HepG2 (cell line): Measurements from ENCODE around the gene TEAD1. TPM values are rescaled to one million over a fixed set of nuclear protein-coding genes. Genes with fewer than 3 reads are reported as not detected.

ENCODE experiments used
- ATAC-seq: fragments of 200-7000 bp; cut with Tn5 transposase; 3 replicates; pipeline ENCODE4 v1.9.1; 2020; ENCODE audit warnings: mild to moderate bottlenecking, moderate library complexity
- BruUV-seq: library from RNA; stranded (reverse); fragments of 400-500 nt; replicated peaks from 2 replicates; lab custom pipeline; 2021; lab: Mats Ljungman, UMichigan
- CTCF ChIA-PET: fragments of 300-600 bp; formaldehyde crosslinking; extraction: SDS; loops from one replicate; lab custom pipeline; 2021; ENCODE audit warnings: low total read pairs, inconsistent platforms, low intra/inter-chr PET ratio; lab: Yijun Ruan, JAX
- POLR2A ChIA-PET: fragments of 350-600 bp; sonication (Branson Sonifier 250); formaldehyde crosslinking; loops from one replicate; lab custom pipeline; 2020; ENCODE audit warnings: antibody characterized with exemption, inconsistent platforms; lab: Yijun Ruan, JAX
- DNase-seq: peaks from one replicate; pipeline ENCODE4 v3.0.0-alpha.2; 2015; ENCODE audit warnings: low spot score
- FAIRE-seq: peaks from 3 replicates; lab custom pipeline; 2011; peaks lifted over from hg19 to GRCh38; lab: Jason Lieb, UNC
- H2AFZ ChIP-seq: one replicate; pipeline ENCODE4 v1.6.1; 2011; ENCODE audit warnings: low read length, inconsistent platforms
- H3K27ac ChIP-seq: fragments of 300-600 bp; 3 replicates; pipeline ENCODE4 v1.8.0; 2011; ENCODE audit warnings: mixed run types, mild to moderate bottlenecking, mixed read lengths, low read length, inconsistent platforms; ENCODE audit not compliant: insufficient read depth; ENCODE audit errors: extremely low read length
- H3K27me3 ChIP-seq, 2 experiments: fragments of 200-600 bp in 1 of 2; 2 replicates in 1 of 2; 3 replicates in 1 of 2; pipeline versions ENCODE4 v1.6.0 to v1.8.0; 2011; ENCODE audit warnings: low read length in 2 of 2, mild to moderate bottlenecking in 2 of 2, moderate library complexity in 2 of 2, inconsistent platforms in 1 of 2; ENCODE audit not compliant: insufficient read depth in 2 of 2, control insufficient read depth in 1 of 2
- H3K36me3 ChIP-seq, 2 experiments: fragments of 200-600 bp in 1 of 2; replicated peaks in 1 of 2; 2 replicates in 1 of 2; 3 replicates in 1 of 2; pipeline versions ENCODE4 v1.5.1 to v1.8.0; 2011; ENCODE audit warnings: low read length in 2 of 2, inconsistent platforms in 1 of 2; ENCODE audit not compliant: insufficient read depth in 2 of 2, control insufficient read depth in 1 of 2
- H3K4me1 ChIP-seq: 2 replicates; pipeline ENCODE4 v1.5.1; 2012; ENCODE audit warnings: low read length, inconsistent platforms; ENCODE audit not compliant: insufficient read depth
- H3K4me2 ChIP-seq: 2 replicates; pipeline ENCODE4 v1.6.0; 2011; ENCODE audit warnings: low read depth, low read length, inconsistent platforms
- H3K4me3 ChIP-seq, 3 experiments: fragments of 200-600 bp in 1 of 3; sonication (generic), shearing (Covaris generic) in 1 of 3; replicated peaks in 1 of 3; 2 replicates each; pipeline ENCODE4 v1.5.1; 2011 to 2016; ENCODE audit warnings: low read length in 3 of 3, inconsistent platforms in 2 of 3, low read depth in 2 of 3, mild to moderate bottlenecking in 2 of 3, control low read depth in 1 of 3, mixed read lengths in 1 of 3; ENCODE audit not compliant: insufficient read depth in 1 of 3
- H3K79me2 ChIP-seq: one replicate; pipeline ENCODE4 v1.6.1; 2011; ENCODE audit warnings: low read length, inconsistent platforms; ENCODE audit not compliant: insufficient read depth
- H3K9ac ChIP-seq: 2 replicates; pipeline ENCODE4 v1.6.0; 2011; ENCODE audit warnings: mild to moderate bottlenecking, low read depth, low read length, inconsistent platforms; ENCODE audit not compliant: insufficient read depth
- H3K9me3 ChIP-seq: 2 replicates; pipeline ENCODE4 v1.5.1; 2012; ENCODE audit warnings: mild to moderate bottlenecking, low read length
- H4K20me1 ChIP-seq: 2 replicates; pipeline ENCODE4 v1.6.0; 2011; ENCODE audit warnings: inconsistent platforms, mild to moderate bottlenecking, low read length, moderate library complexity; ENCODE audit not compliant: insufficient read depth
- NFE2L1 ChIP-seq: sonication (generic); formaldehyde crosslinking; IDR thresholded peaks from 2 replicates; pipeline ENCODE4 v1.4.0; 2020; ENCODE audit warnings: missing genetic modification reagents, mild to moderate bottlenecking, borderline replicate concordance
- ZBTB42 ChIP-seq: sonication (generic); formaldehyde crosslinking; IDR thresholded peaks from 2 replicates; pipeline ENCODE4 v1.5.0; 2020; ENCODE audit warnings: mild to moderate bottlenecking, missing genetic modification reagents
- ZNF20 ChIP-seq: sonication (generic); formaldehyde crosslinking; IDR thresholded peaks from 2 replicates; pipeline ENCODE4 v1.4.0; 2020; ENCODE audit warnings: mild to moderate bottlenecking, moderate library complexity, missing genetic modification reagents
- ZNF205 ChIP-seq: IDR thresholded peaks from 2 replicates; pipeline ENCODE4 v1.6.1; 2018; ENCODE audit warnings: missing biosample characterization, missing genetic modification reagents
- ZNF430 ChIP-seq: sonication (generic); formaldehyde crosslinking; IDR thresholded peaks from 2 replicates; pipeline ENCODE4 v1.9.0; 2021; ENCODE audit warnings: mild to moderate bottlenecking, missing genetic modification reagents
- ZNF431 ChIP-seq: sonication (generic); formaldehyde crosslinking; IDR thresholded peaks from 2 replicates; pipeline ENCODE4 v1.9.0; 2022; ENCODE audit warnings: missing genetic modification reagents, low read depth, mild to moderate bottlenecking, borderline replicate concordance
- WGBS: methylation state at CpG from one replicate; pipeline ENCODE4 v1.1.6; 2017; ENCODE audit warnings: low lambda C conversion rate; 5-methylcytosine and 5-hydroxymethylcytosine counted together
- in situ Hi-C: cut with HindIII; loops from 2 replicates; pipeline ENCODE4 v1.10.0; 2017; ENCODE audit warnings: low pct_unique_long_range_greater_than_20kb; ENCODE audit not compliant: extremely low pct_ligation_motif_present
- intact Hi-C: fragments of 100-400 bp; cut with micrococcal nuclease; formaldehyde crosslinking; loops from one replicate; pipeline ENCODE4 v1.10.0; 2022; ENCODE audit not compliant: unreplicated experiment
- polyA plus RNA-seq, 8 experiments: library from polyadenylated mRNA; depleted of rRNA in 3 of 8; stranded (reverse) in 7 of 8; unstranded in 1 of 8; fragments of >200 nt; fragmentation: Illumina TruSeq in 4 of 8; extraction: Trizol in 4 of 8; gene quantifications; 2 replicates each; pipeline versions ENCODE4 v1.2.1 to v1.2.3, GENCODE V29; 2011 to 2016; ENCODE audit warnings: low read depth in 4 of 8, missing spikeins in 1 of 8, mixed read lengths in 1 of 8; ENCODE audit not compliant: insufficient read depth in 1 of 8
- total RNA-seq, 5 experiments: library from RNA; depleted of rRNA; stranded (reverse); fragments of >200 nt; fragmentation: Illumina TruSeq; extraction: Trizol; gene quantifications; 2 replicates each; pipeline ENCODE4 v1.2.3, GENCODE V29; 2016; ENCODE audit warnings: low read depth in 1 of 5
- TF ChIP-seq, protein P1 (sequence below): sonication (generic); formaldehyde crosslinking; IDR thresholded peaks from 2 replicates; pipeline ENCODE4 v1.9.0; 2021; ENCODE audit warnings: missing genetic modification reagents, mild to moderate bottlenecking, borderline replicate concordance
- TF ChIP-seq, protein P2 (sequence below): sonication (generic); formaldehyde crosslinking; IDR thresholded peaks from 2 replicates; pipeline ENCODE4 v1.8.0; 2022; ENCODE audit warnings: missing genetic modification reagents, mild to moderate bottlenecking, inconsistent platforms, borderline replicate concordance
- TF ChIP-seq, protein P3 (sequence below): fragments of 450-650 bp; IDR thresholded peaks from 2 replicates; pipeline ENCODE4 v1.6.1; 2017; ENCODE audit warnings: mild to moderate bottlenecking
- TF ChIP-seq, protein P4 (sequence below): sonication (generic); formaldehyde crosslinking; IDR thresholded peaks from 2 replicates; pipeline ENCODE4 v1.9.0; 2021; ENCODE audit warnings: missing genetic modification reagents, mild to moderate bottlenecking, borderline replicate concordance

The TEAD1 gene
- total and polyA plus RNA-seq, 2 of the 13 experiments (the other 11 are each of a cell fraction or from before 2014, with no cell fraction given): 20.1 to 30.5 TPM

GRCh38 chr11:12924650-12925049 lies 250.4 kb downstream of the TEAD1 start:
- in situ Hi-C loops (no loop called here), intact Hi-C loops (no loop called here)
- Histone ChIP-seq H3K4me3 (no peak overlapping the region), H4K20me1 (no peaks in the 10 kb centered on the region), H3K27ac (no peak overlapping the region), H3K9ac (no peak overlapping the region), H3K27me3 (no peaks in the 10 kb centered on the region), H3K4me2 (no peak overlapping the region), H2AFZ (no peak overlapping the region), H3K36me3 (peaks cover 5 to 20% of the 10 kb centered on the region in 2 experiments; a peak in 3 of 5 replicates), H3K4me1 (no peaks in the 10 kb centered on the region), H3K9me3 (no peaks in the 10 kb centered on the region), H3K79me2 (no peaks in the 10 kb centered on the region)
- TF ChIP-seq ZNF20 (CRISPR knock-in tag) (no peak), NFE2L1 (no peak), ZNF205 (CRISPR knock-in tag) (no peak), ZNF430 (CRISPR knock-in tag) (no peak), ZNF431 (CRISPR knock-in tag) (no peak), ZBTB42 (CRISPR knock-in tag) (no peak)
- TF ChIP-seq, protein P1, sequence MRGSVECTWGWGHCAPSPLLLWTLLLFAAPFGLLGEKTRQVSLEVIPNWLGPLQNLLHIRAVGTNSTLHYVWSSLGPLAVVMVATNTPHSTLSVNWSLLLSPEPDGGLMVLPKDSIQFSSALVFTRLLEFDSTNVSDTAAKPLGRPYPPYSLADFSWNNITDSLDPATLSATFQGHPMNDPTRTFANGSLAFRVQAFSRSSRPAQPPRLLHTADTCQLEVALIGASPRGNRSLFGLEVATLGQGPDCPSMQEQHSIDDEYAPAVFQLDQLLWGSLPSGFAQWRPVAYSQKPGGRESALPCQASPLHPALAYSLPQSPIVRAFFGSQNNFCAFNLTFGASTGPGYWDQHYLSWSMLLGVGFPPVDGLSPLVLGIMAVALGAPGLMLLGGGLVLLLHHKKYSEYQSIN (CRISPR knock-in tag): no peak
- TF ChIP-seq, protein P2, sequence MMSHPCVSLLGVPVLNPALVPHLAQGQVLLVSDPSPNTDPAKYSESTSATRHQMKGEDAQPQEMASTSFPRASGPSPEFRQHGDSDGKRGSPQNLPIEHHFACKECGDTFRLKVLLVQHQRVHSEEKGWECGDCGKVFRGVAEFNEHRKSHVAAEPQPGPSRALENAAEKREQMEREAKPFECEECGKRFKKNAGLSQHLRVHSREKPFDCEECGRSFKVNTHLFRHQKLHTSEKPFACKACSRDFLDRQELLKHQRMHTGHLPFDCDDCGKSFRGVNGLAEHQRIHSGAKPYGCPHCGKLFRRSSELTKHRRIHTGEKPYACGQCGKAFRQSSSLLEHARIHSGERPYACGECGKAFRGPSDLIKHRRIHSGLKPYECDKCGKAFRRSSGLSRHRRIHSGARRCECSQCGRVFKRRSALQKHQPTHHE (CRISPR knock-in tag): no peak
- TF ChIP-seq, protein P3, sequence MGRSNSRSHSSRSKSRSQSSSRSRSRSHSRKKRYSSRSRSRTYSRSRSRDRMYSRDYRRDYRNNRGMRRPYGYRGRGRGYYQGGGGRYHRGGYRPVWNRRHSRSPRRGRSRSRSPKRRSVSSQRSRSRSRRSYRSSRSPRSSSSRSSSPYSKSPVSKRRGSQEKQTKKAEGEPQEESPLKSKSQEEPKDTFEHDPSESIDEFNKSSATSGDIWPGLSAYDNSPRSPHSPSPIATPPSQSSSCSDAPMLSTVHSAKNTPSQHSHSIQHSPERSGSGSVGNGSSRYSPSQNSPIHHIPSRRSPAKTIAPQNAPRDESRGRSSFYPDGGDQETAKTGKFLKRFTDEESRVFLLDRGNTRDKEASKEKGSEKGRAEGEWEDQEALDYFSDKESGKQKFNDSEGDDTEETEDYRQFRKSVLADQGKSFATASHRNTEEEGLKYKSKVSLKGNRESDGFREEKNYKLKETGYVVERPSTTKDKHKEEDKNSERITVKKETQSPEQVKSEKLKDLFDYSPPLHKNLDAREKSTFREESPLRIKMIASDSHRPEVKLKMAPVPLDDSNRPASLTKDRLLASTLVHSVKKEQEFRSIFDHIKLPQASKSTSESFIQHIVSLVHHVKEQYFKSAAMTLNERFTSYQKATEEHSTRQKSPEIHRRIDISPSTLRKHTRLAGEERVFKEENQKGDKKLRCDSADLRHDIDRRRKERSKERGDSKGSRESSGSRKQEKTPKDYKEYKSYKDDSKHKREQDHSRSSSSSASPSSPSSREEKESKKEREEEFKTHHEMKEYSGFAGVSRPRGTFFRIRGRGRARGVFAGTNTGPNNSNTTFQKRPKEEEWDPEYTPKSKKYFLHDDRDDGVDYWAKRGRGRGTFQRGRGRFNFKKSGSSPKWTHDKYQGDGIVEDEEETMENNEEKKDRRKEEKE: no peak
- TF ChIP-seq, protein P4, sequence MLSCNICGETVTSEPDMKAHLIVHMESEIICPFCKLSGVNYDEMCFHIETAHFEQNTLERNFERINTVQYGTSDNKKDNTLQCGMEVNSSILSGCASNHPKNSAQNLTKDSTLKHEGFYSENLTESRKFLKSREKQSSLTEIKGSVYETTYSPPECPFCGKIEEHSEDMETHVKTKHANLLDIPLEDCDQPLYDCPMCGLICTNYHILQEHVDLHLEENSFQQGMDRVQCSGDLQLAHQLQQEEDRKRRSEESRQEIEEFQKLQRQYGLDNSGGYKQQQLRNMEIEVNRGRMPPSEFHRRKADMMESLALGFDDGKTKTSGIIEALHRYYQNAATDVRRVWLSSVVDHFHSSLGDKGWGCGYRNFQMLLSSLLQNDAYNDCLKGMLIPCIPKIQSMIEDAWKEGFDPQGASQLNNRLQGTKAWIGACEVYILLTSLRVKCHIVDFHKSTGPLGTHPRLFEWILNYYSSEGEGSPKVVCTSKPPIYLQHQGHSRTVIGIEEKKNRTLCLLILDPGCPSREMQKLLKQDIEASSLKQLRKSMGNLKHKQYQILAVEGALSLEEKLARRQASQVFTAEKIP: no peak
- no peak for FAIRE-seq
- ChIA-PET POLR2A (no interaction called here), CTCF (no interaction called here)
- 98% methylated on average over 3 of the region's 3 CpGs for WGBS
- no peak for ATAC-seq
- DNase-seq: no peak
- BruUV-seq: no TSS peak
